Superior temporal gyrus (tissue), 1 donor: ENCODE measurements around the gene CCDC9B.
A peak's percentile ranks its signal among the peaks of the same experiment; 100 is the strongest.

Experiments
- DNase-seq: peaks from one replicate; pipeline ENCODE4 v3.0.0-alpha.2; 2016; ENCODE audit errors: extremely low spot score

The CCDC9B gene

GRCh38 chr15:40365624-40366456, 25.1 kb upstream of the CCDC9B start:
- no peak for DNase-seq

GRCh38 chr15:40365016-40365415, 24.3 kb upstream of the CCDC9B start:
- DNase-seq: no peak

GRCh38 chr15:40364251-40364650, 23.5 kb upstream of the CCDC9B start:
- DNase-seq: no peak

GRCh38 chr15:40363611-40364010, 22.9 kb upstream of the CCDC9B start:
- no peak for DNase-seq

GRCh38 chr15:40361640-40362039, 20.9 kb upstream of the CCDC9B start:
- no peak for DNase-seq

GRCh38 chr15:40360015-40360414, 19.3 kb upstream of the CCDC9B start:
- no peak for DNase-seq

GRCh38 chr15:40358471-40359353, 18.0 kb upstream of the CCDC9B start:
- no peak for DNase-seq

- DNase-seq: peak; percentile 88
These were observed 17.2 kb upstream of the CCDC9B start, which contains the start of gene DISP2 for GRCh38 chr15:40357723-40358470. DISP2 (plus strand) TSS chr15:40358219; CDS start chr15:40358322, 103 bp downstream.

GRCh38 chr15:40357246-40357645, 16.5 kb upstream of the CCDC9B start:
- no peak for DNase-seq

GRCh38 chr15:40355976-40356585, 15.3 kb upstream of the CCDC9B start:
- DNase-seq: no peak

- peak; percentile 48 for DNase-seq
These were observed 13.9 kb upstream of the CCDC9B start for GRCh38 chr15:40354408-40355171.

GRCh38 chr15:40353697-40354096, 13.0 kb upstream of the CCDC9B start:
- no peak for DNase-seq

- no peak for DNase-seq
These were observed 11.7 kb upstream of the CCDC9B start for GRCh38 chr15:40352281-40352901.

- DNase-seq: no peak
These were observed 8.4 kb upstream of the CCDC9B start for GRCh38 chr15:40349163-40349562.

- DNase-seq: no peak
These were observed 7.7 kb upstream of the CCDC9B start for GRCh38 chr15:40348474-40348870.

- DNase-seq: no peak
These were observed 7.1 kb upstream of the CCDC9B start for GRCh38 chr15:40347559-40348473.

GRCh38 chr15:40346579-40347558, 6.1 kb upstream of the CCDC9B start:
- no peak for DNase-seq
